Mesodermal cell (in vitro differentiated cells): ENCODE results near the gene RABGGTA.

ENCODE experiments used
- H3K27ac ChIP-seq: 2 replicates; pipeline ENCODE4 v1.7.0; 2013; ENCODE audit warnings: mild to moderate bottlenecking, low read depth, low read length, moderate library complexity; ENCODE audit not compliant: severe bottlenecking
- H3K36me3 ChIP-seq: 2 replicates; pipeline ENCODE4 v1.7.1; 2013; ENCODE audit warnings: mild to moderate bottlenecking, low read length, moderate library complexity; ENCODE audit not compliant: control insufficient read depth, insufficient read depth
- H3K4me1 ChIP-seq: one replicate; pipeline ENCODE4 v1.7.1; 2013; ENCODE audit warnings: mild to moderate bottlenecking, low read length; ENCODE audit not compliant: insufficient read depth, control insufficient read depth, poor library complexity, severe bottlenecking
- H3K4me3 ChIP-seq: 2 replicates; pipeline ENCODE4 v1.7.0; 2013; ENCODE audit warnings: low read length, control low read depth, mild to moderate bottlenecking; ENCODE audit not compliant: insufficient read depth, poor library complexity, severe bottlenecking; ENCODE audit errors: extremely low read depth
- H3K9me3 ChIP-seq: 2 replicates; pipeline ENCODE4 v1.7.1; 2013; ENCODE audit warnings: mild to moderate bottlenecking, low read length, moderate library complexity; ENCODE audit not compliant: control insufficient read depth
- WGBS, 2 experiments: methylation state at CpG; one replicate each; pipeline ENCODE4 v1.1.5; 2013; ENCODE audit warnings: missing lambda C conversion rate in 2 of 2; ENCODE audit not compliant: insufficient coverage in 2 of 2; 5-methylcytosine and 5-hydroxymethylcytosine counted together

The RABGGTA gene

DNA sequence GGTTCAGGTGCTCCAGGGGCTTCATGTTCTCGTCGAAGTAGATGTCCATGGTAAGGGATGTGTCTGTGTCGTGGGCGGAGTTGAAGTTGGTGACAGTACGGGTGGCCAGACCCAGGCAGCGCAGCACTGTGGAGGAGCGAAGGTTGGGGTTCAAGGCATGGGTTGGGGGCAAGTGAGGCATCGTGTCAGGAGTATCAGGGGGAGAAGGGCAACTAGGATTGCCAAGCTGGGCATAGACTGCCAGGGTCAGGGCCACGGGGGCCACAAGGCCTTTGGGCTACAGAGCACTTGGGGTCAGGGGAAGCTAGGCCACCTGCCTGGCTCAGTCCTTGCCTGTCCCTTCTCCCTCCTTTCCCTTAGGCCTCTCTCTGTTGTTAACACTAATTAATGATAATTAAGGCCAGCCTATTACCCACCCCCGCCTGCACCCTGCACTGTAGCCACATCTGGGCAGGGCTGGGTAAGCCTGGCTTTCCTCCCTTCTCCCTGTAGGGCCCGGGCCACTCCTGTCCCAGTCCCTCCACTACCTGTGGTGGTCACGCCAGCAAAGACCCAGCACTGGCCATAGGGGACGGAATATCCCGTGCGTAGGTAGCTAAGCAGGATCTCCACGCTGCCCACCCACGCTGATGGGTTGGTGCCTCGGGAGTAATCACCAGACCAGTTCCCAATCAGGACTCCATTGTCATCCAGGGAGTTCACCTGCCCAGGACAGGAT is 12.7 kb downstream of the RABGGTA start:
- Histone ChIP-seq H3K9me3 (no peaks in the 10 kb centered on the region), H3K27ac (no peak overlapping the region), H3K4me1 (peaks cover 3% of the 10 kb centered on the region), H3K36me3 (peaks cover 4% of the 10 kb centered on the region), H3K4me3 (no peak overlapping the region)
- 94 to 95% methylated on average over 11 to 17 of the region's 18 CpGs for WGBS, 2 experiments

DNA sequence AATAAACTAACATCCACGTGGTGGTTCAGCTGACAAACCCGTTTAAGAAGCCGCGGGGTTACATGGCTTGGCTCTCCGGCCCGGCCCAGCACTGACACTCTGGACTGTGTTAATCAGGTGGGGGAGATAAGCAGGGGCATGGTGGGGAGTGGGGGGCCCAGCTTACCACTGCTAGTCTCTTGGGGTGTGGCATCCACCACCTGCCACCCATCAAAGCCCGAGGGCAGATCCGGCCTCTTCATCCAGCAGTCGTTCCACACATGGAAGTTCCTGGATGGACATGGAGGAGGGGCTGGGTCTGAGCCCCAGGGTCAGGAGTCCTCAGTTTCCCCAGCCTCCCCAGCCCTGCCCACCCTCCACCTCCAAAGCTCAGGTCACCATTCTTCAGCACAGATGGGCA is 13.3 kb downstream of the RABGGTA start:
- no peak overlapping the region for H3K27ac ChIP-seq
- H3K9me3 ChIP-seq: no peaks in the 10 kb centered on the region
- WGBS, 2 experiments: 94 to 97% methylated on average over 5 to 9 of the region's 9 CpGs
- peaks cover 4% of the 10 kb centered on the region for H3K36me3 ChIP-seq
- H3K4me3 ChIP-seq: no peak overlapping the region
- H3K4me1 ChIP-seq: peaks cover 3% of the 10 kb centered on the region

DNA sequence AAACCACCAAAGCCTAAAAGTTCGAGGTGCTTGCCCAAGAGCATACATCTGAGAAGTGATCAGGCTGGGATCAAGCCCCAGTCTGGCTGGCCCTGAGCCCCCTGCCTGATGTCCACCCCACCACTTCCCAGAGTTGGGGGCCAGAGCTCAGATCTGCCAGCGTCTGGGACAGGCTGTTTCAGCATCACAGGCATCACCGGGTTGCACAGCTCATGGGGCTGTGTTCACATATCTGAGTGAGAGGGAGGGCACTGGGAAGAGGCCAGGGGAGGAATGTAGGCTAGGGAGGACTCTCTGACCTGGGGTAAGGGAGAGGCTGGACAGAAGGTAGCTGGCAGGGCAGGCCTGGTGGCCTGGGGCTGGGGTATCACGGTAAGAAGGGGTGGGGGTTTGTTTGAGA is 14.4 kb downstream of the RABGGTA start:
- Histone ChIP-seq H3K36me3 (peaks cover 4% of the 10 kb centered on the region), H3K4me1 (peaks cover 7% of the 10 kb centered on the region), H3K9me3 (no peaks in the 10 kb centered on the region), H3K4me3 (no peak overlapping the region), H3K27ac (no peak overlapping the region)
- 77 to 87% methylated on average over 2 to 3 of the region's 4 CpGs for WGBS, 2 experiments

DNA sequence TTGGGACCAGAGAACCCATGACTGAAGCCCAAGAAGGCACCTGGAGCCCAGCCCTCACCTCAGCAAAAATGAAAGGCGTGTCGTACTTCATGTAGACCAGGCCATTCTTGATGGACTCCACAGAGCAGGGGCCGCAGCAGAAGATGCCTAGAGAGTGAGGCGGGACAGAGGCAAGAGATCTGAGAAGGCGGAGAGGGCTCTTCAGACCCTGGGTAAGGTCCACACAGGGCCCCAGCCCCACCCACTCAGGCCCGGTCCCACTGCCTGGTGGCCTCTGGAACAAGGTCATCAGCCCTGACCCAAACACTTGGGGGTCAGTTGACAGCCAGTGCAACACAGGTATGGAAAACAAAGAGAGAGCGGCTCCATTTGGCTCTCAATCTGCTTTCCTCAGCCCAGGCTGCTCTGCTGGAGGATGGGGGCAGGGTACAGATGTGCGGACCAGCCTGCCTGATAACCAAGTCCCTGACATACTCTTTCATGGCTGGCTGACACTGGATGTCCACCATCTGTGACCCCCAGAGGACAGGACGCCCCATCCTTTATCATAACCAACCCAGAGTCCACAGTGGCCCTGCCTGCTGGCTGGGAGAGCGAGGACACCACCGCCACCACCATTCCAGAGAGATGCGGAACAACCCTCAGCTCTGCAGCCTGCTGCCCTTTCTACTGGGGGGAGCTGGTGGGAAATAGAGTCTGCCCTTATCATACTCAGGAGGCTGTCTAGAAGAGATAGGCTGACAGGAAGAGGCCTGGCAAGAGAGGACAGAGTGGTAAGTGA is 15.3 kb downstream of the RABGGTA start:
- Histone ChIP-seq H3K9me3 (no peaks in the 10 kb centered on the region), H3K36me3 (peaks cover 4% of the 10 kb centered on the region), H3K27ac (no peak overlapping the region), H3K4me3 (no peak overlapping the region), H3K4me1 (peaks cover 7% of the 10 kb centered on the region)
- 91 to 94% methylated on average over 8 to 9 of the region's 12 CpGs for WGBS, 2 experiments

DNA sequence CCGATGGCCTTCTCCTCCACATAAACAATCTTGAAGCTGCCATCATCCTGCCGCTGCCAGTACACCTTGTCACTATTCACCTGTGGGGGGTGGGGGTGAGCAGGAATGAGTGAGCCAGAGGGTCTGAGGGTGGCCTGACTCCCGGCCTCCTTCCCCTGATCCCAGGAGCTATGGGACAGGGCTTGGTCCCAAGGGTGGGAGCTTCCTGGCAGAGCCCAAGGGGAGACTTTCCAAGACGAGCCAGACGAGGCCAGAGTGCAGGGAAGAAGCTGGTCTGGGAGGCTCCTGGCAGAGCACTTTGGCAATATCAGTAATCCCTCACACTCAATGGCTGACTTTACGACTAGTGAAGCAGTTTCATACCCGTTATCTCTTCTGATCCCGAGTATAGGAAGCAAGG is 16.0 kb downstream of the RABGGTA start:
- Histone ChIP-seq H3K36me3 (peaks cover 4% of the 10 kb centered on the region), H3K27ac (no peak overlapping the region), H3K4me3 (no peak overlapping the region), H3K4me1 (peaks cover 7% of the 10 kb centered on the region), H3K9me3 (no peaks in the 10 kb centered on the region)
- 88 to 97% methylated on average over 5 of the region's 8 CpGs for WGBS, 2 experiments

DNA sequence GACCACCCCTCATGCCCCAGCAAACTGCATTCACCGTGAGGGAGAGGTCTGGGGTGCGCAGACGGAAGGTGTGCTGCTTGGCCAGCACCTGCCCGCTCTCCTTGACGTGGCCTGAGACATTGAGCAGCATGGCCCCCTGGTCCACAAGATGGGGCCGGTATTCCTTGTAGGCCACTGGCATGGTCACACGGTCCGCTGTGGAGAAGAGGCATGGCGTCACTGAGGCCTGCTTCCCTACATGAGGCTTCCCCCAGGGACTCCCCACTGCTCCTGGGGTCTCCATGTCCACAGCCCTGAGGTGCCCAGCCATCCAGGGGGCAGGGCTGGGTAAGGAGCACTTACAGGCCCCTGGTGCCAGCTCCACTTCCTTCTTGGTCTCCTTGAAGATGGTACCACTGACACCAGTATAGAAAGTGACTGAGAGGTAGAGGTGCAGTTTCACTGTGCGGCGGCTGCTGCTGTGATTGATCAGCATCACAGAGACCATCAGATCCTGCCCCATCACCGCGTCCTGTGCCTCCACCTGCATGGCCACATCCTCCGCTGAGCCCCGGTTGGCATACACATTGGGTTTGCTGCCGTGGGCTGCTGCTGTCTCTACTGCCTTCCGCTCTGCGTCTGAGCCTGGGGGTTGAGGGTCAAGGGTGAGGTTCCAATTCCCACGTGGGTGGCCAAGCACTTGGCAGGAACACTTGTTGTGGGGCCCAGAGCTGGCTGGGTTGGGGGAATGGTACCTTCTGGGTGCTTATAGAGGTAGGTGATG is 16.6 kb downstream of the RABGGTA start:
- Histone ChIP-seq H3K4me1 (peaks cover 7% of the 10 kb centered on the region), H3K27ac (no peak overlapping the region), H3K9me3 (no peaks in the 10 kb centered on the region), H3K4me3 (no peak overlapping the region), H3K36me3 (peaks cover 4% of the 10 kb centered on the region)
- WGBS, 2 experiments: 93 to 100% methylated on average over 11 to 17 of the region's 19 CpGs

DNA sequence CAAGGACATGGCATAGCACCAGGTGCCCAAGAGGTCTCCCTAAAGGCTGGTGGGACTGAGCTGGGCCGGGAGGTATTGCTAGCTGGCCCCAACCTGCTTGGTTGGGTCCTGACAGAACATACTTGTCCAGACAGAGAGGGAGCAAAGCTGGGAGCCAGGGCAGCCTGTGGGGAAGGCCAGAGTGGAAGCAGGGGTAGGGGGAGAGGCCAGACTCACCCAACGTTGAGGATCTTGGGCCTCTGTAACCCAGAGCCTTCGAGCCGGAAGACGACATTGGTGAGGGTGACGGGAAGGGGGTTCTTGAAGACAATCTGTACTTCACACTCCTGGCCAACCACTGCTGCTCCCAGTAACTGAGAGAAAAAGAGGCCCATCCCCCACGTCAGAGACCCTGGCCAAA is 17.5 kb downstream of the RABGGTA start:
- H3K4me1 ChIP-seq: peaks cover 4% of the 10 kb centered on the region
- peaks cover 4% of the 10 kb centered on the region for H3K36me3 ChIP-seq
- WGBS, 2 experiments: 85 to 92% methylated on average over 5 to 6 of the region's 7 CpGs
- H3K4me3 ChIP-seq: no peak overlapping the region
- H3K9me3 ChIP-seq: no peaks in the 10 kb centered on the region
- H3K27ac ChIP-seq: no peak overlapping the region

DNA sequence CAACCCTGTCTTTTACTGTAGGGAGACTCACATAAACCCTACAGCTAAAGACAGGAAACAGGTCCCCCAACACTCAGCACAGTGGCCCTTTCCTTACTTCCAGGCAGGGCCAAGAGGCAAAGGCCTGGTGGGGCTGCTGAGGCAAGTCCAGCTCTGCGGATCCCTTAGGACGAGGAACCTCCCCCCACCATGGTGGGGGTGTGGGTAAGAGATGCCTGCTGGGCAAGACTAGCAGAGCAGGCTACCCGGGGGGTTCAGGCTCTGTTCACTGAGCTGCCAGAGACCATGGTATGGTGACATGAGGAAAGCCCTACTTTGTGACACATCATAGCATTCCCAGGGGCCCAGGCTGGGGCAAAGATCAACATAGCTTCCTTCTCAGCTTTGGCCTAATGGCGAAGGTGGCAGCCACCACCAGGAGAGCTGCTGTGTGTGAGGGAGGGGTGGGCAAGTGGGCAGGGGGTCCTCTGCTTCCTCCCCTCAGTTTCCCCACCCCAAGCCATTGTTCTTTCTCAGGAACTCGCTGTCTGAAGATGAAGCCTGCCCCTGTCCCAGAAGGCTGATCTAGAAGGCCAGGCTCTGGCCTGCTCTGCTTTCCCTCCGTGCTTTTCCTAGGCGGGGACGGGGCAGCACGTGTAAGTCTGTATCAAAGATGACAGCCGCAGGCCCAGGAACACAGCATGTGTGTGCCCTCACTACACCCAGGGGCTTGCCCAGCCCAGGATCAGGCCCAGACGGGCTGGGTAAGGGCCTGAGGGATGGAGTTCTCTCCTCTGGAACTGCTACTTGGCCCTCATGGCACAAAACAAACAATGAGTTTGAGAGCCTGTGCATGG is 18.9 kb downstream of the RABGGTA start:
- Histone ChIP-seq H3K27ac (no peak overlapping the region), H3K9me3 (no peaks in the 10 kb centered on the region), H3K36me3 (no peaks in the 10 kb centered on the region), H3K4me3 (no peak overlapping the region), H3K4me1 (peaks cover 4% of the 10 kb centered on the region)
- WGBS, 2 experiments: 89 to 95% methylated on average over 6 to 7 of the region's 11 CpGs

DNA sequence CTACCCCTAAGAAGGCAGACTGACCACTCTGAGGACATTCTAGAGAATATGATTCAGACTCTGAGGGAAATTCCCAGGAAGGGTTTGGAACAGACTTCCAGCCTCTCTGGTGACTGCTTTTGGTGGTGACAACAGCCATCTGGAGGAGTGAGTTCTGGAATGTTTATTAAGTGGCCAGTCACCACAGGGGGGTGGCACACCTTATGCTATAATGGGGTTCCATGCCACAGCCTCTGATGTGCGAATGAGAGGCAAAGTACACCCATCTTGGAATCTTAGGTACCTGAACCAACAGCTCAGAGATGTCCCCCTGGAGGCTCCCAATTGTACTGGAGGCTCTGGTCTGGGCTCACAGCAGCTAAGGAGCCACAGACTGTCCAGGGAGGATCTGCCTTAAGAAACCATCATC is 19.5 kb downstream of the RABGGTA start:
- H3K27ac ChIP-seq: no peak overlapping the region
- 100% methylated on average over 1 of the region's 1 CpG; no CpG with 5 or more reads in 1 of the 2 experiments for WGBS, 2 experiments

DNA sequence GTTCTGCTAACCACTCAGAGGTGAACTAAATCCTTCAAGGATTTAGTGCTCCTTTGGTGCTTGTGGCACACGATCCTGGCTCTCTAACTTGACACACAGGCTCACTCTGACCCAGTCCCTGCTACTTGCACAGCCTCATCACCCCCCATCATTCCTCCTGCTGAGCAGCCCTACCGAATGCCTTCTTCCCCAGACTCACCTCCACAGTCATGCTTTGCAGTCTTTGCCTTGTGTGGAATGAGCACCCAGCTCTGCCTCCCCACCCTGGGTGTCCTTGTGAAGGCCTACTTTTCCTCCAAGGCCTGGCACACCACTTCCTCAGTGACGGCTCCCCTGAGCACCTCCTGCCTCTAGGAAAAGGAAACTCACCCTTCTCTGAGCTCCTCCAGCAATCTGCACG is 21.0 kb downstream of the RABGGTA start:
- no peaks in the 10 kb centered on the region for H3K36me3 ChIP-seq
- WGBS, 2 experiments: 65 to 71% methylated on average over 3 to 4 of the region's 4 CpGs

More for the DNA sequence above, 19.5 kb downstream of the RABGGTA start:
- Histone ChIP-seq H3K4me1 (peaks cover 4% of the 10 kb centered on the region), H3K36me3 (no peaks in the 10 kb centered on the region), H3K9me3 (no peaks in the 10 kb centered on the region), H3K4me3 (no peak overlapping the region)

More for the DNA sequence above, 21.0 kb downstream of the RABGGTA start:
- Histone ChIP-seq H3K4me1 (peaks cover 4% of the 10 kb centered on the region), H3K9me3 (no peaks in the 10 kb centered on the region), H3K4me3 (no peak overlapping the region), H3K27ac (no peak overlapping the region)
